Germinal center (tissue), 1 donor: ENCODE data around the gene KDM1B.
A peak's percentile ranks its signal among the peaks of the same experiment; 100 is the strongest.
"Not testable (repeated sequence)": the region's sequence is repeated elsewhere in the genome, so short reads cannot be mapped to it uniquely, and the experiment has no call there.

Experiments used
- DNase-seq: peaks from one replicate; pipeline ENCODE4 v3.0.0; 2012; ENCODE audit warnings: mixed read lengths, low spot score

KDM1B gene

GRCh38 chr6:18228590-18228989 lies 73.4 kb downstream of the KDM1B start:
- DNase-seq: not testable (repeated sequence)

GRCh38 chr6:18231856-18232255 lies 76.6 kb downstream of the KDM1B start:
- not testable (repeated sequence) for DNase-seq

GRCh38 chr6:18233770-18234169 lies 78.5 kb downstream of the KDM1B start:
- not testable (repeated sequence) for DNase-seq

GRCh38 chr6:18234564-18234963 lies 79.3 kb downstream of the KDM1B start:
- DNase-seq: no peak

- DNase-seq: no peak
Observed at GRCh38 chr6:18235524-18235923, 80.3 kb downstream of the KDM1B start.

- no peak for DNase-seq
Observed at GRCh38 chr6:18237167-18237566, 81.9 kb downstream of the KDM1B start.

- no peak for DNase-seq
Observed at GRCh38 chr6:18240230-18240629, 85.0 kb downstream of the KDM1B start.

GRCh38 chr6:18241208-18242038 lies 86.2 kb downstream of the KDM1B start:
- no peak for DNase-seq

- no peak for DNase-seq
Observed at GRCh38 chr6:18242062-18242851, 87.0 kb downstream of the KDM1B start.

GRCh38 chr6:18243302-18243893 lies 88.2 kb downstream of the KDM1B start:
- DNase-seq: no peak

GRCh38 chr6:18244251-18244650 lies 89.0 kb downstream of the KDM1B start:
- no peak for DNase-seq

GRCh38 chr6:18245079-18245478 lies 89.9 kb downstream of the KDM1B start:
- no peak for DNase-seq

GRCh38 chr6:18245642-18246041 lies 90.4 kb downstream of the KDM1B start:
- no peak for DNase-seq

GRCh38 chr6:18246205-18246604 lies 91.0 kb downstream of the KDM1B start:
- no peak for DNase-seq

- DNase-seq: no peak
Observed at GRCh38 chr6:18247002-18247401, 91.8 kb downstream of the KDM1B start.

- DNase-seq: no peak
Observed at GRCh38 chr6:18248698-18249097, 93.5 kb downstream of the KDM1B start.

- no peak for DNase-seq
Observed at GRCh38 chr6:18249271-18249670, 94.0 kb downstream of the KDM1B start.

GRCh38 chr6:18253635-18254034 lies 98.4 kb downstream of the KDM1B start:
- DNase-seq: no peak

GRCh38 chr6:18254793-18255192 lies 99.6 kb downstream of the KDM1B start:
- DNase-seq: no peak

GRCh38 chr6:18259675-18260447 lies 104.6 kb downstream of the KDM1B start:
- no peak for DNase-seq

GRCh38 chr6:18260448-18261106 lies 105.4 kb downstream of the KDM1B start:
- DNase-seq: peak; percentile 28

- DNase-seq: no peak
Observed at GRCh38 chr6:18261877-18262276, 106.7 kb downstream of the KDM1B start.
